Measurements from ENCODE around the gene CNGB1.

- TF ChIP-seq CTCF (conservative IDR thresholded peaks at IDR 0.05; ENCODE audit: low read depth, low read length) = no peak
- TF ChIP-seq EZH2 (IDR thresholded peaks at IDR 0.05; ENCODE audit: low read length, unreplicated experiment) = no peak
- TF ChIP-seq EZH2phosphoT487 (IDR thresholded peaks at IDR 0.05; ENCODE audit: borderline replicate concordance, low read length) = no peak
These were observed 46.0 kb upstream of the CNGB1 start for GRCh38 chr16:58016840-58017446.

Data from PC-3 (cell line).